Colonic mucosa (tissue), 4 donors: ENCODE results near the gene FILIP1L. TPM values are rescaled to one million over a fixed set of nuclear protein-coding genes. Genes with fewer than 3 reads are reported as not detected.

ENCODE experiments used
- DNase-seq: peaks from one replicate; pipeline ENCODE4 v3.0.0-alpha.2; 2020
- H3K27ac ChIP-seq: fragments of 200-600 bp; one replicate; pipeline ENCODE4 v1.8.0; 2021
- H3K27me3 ChIP-seq: fragments of 200-600 bp; one replicate; pipeline ENCODE4 v1.8.0; 2021
- H3K36me3 ChIP-seq: fragments of 200-600 bp; one replicate; pipeline ENCODE4 v1.8.0; 2021
- H3K4me1 ChIP-seq: fragments of 200-600 bp; one replicate; pipeline ENCODE4 v1.8.0; 2021; ENCODE audit warnings: mild to moderate bottlenecking
- H3K4me3 ChIP-seq: fragments of 200-600 bp; one replicate; pipeline ENCODE4 v1.8.0; 2021
- H3K9ac ChIP-seq, 2 donors: one replicate each; pipeline ENCODE4 v1.7.0; 2013; ENCODE audit warnings: control low read depth in 2 of 2, low read depth in 2 of 2, low read length in 2 of 2
- H3K9me3 ChIP-seq: fragments of 200-600 bp; one replicate; pipeline ENCODE4 v1.8.0; 2021
- intact Hi-C: fragments of 100-400 bp; cut with DNase I; formaldehyde crosslinking; loops from one replicate; pipeline ENCODE4 v1.14.1; 2022
- total RNA-seq, 2 donors: library from RNA; stranded (reverse); fragmentation: NEBNext Ultra II Directional in 1 of 2; extraction: Animal tissue kit (Norgen Biotek cat#: 25700) in 1 of 2; gene quantifications; one replicate each; pipeline ENCODE4 v1.2.1, GENCODE V29; 2021
- TF ChIP-seq, protein P1 (sequence below): fragments of 200-600 bp; IDR thresholded peaks from one replicate; pipeline ENCODE4 v1.8.0; 2022; ENCODE audit warnings: antibody characterized with exemption, mild to moderate bottlenecking
- donor health status: healthy.
- donor health status: DM: no; HTN: no; CAD: no.
- donor health status: DM: no; HTN: no; CAD: no.

The FILIP1L gene
- total RNA-seq, 2 donors from 2014 or later = 3.7 to 29.0 TPM

GRCh38 chr3:100104817-100105413 is 9.4 kb downstream of the FILIP1L start:
- intact Hi-C loops = no loop called here
- no peak overlapping the region for H3K9ac ChIP-seq
- H3K27ac ChIP-seq = no peak overlapping the region
- H3K9me3 ChIP-seq = no peaks in the 10 kb centered on the region
- no peaks in the 10 kb centered on the region for H3K4me1 ChIP-seq
- DNase-seq = no peak
- H3K27me3 ChIP-seq = no peaks in the 10 kb centered on the region
- H3K4me3 ChIP-seq = no peak overlapping the region
- H3K36me3 ChIP-seq = no peaks in the 10 kb centered on the region
- TF ChIP-seq, protein P1, sequence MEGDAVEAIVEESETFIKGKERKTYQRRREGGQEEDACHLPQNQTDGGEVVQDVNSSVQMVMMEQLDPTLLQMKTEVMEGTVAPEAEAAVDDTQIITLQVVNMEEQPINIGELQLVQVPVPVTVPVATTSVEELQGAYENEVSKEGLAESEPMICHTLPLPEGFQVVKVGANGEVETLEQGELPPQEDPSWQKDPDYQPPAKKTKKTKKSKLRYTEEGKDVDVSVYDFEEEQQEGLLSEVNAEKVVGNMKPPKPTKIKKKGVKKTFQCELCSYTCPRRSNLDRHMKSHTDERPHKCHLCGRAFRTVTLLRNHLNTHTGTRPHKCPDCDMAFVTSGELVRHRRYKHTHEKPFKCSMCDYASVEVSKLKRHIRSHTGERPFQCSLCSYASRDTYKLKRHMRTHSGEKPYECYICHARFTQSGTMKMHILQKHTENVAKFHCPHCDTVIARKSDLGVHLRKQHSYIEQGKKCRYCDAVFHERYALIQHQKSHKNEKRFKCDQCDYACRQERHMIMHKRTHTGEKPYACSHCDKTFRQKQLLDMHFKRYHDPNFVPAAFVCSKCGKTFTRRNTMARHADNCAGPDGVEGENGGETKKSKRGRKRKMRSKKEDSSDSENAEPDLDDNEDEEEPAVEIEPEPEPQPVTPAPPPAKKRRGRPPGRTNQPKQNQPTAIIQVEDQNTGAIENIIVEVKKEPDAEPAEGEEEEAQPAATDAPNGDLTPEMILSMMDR = no peak

GRCh38 chr3:100104442-100104798 is 9.9 kb downstream of the FILIP1L start:
- Histone ChIP-seq H3K4me3 (no peak overlapping the region), H3K4me1 (no peaks in the 10 kb centered on the region), H3K9me3 (no peaks in the 10 kb centered on the region), H3K27ac (no peak overlapping the region), H3K27me3 (no peaks in the 10 kb centered on the region), H3K36me3 (no peaks in the 10 kb centered on the region), H3K9ac (no peak overlapping the region)
- no peak for DNase-seq
- intact Hi-C loops = no loop called here
- TF ChIP-seq, protein P1 = no peak

DNA sequence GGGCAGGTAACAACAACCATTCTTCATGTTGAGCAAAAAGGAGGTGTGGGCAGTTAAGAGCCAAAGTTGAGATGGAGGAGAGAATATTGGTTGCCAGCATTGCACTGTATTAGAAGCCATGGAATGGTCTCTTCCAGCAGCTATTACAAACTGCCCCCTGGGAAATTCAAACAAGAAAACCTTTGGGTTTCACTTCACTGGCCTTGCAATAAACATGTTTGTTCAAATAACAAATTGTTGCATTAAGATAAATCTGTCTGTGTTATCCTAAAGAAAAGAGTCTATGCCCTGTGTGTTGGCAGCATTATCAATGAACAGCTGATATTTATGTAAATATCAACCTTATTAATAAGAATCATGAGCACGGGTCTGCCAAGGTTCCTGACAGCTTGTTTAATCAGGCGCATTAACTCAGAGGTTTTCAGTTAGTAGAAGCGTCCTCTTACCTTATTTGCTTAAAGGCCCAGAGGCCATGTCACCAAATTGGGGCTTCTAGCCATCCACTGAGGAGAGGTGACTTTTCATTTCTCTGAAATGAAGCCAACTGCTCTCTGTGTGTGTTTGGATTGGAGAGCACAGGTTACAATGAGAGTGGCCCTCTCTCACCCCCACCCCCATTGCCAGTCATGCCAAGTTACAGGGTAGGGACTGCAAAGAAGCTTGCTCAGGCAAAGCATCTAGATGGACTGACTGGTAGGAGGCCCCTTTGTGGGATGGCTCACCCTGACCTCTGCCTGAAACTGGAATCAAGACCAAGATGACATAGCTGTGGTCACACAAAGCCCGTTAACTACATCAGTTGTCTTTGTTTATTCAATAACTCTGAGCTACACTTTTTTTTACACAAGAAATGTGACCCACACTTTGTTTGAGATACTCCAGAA is 10.5 kb downstream of the FILIP1L start:
- TF ChIP-seq, protein P1 = no peak
- Histone ChIP-seq H3K36me3 (no peaks in the 10 kb centered on the region), H3K27ac (no peak overlapping the region), H3K27me3 (no peaks in the 10 kb centered on the region), H3K4me1 (no peaks in the 10 kb centered on the region), H3K9me3 (no peaks in the 10 kb centered on the region), H3K4me3 (no peak overlapping the region), H3K9ac (no peak overlapping the region)
- DNase-seq = no peak
- intact Hi-C loops = no loop called here

- TF ChIP-seq, protein P1 = no peak
- H3K4me1 ChIP-seq = no peaks in the 10 kb centered on the region
- DNase-seq = no peak
Measured at GRCh38 chr3:100102757-100103156, 11.5 kb downstream of the FILIP1L start.

GRCh38 chr3:100100425-100100824 is 13.9 kb downstream of the FILIP1L start:
- TF ChIP-seq, protein P1 = no peak
- no peaks in the 10 kb centered on the region for H3K36me3 ChIP-seq
- no peak for DNase-seq
- intact Hi-C loops = no loop called here
- H3K4me3 ChIP-seq = no peak overlapping the region
- no peaks in the 10 kb centered on the region for H3K4me1 ChIP-seq
- H3K27me3 ChIP-seq = no peaks in the 10 kb centered on the region
- no peak overlapping the region for H3K9ac ChIP-seq
- H3K27ac ChIP-seq = no peak overlapping the region
- no peaks in the 10 kb centered on the region for H3K9me3 ChIP-seq

More at GRCh38 chr3:100102757-100103156, 11.5 kb downstream of the FILIP1L start:
- Histone ChIP-seq H3K36me3 (no peaks in the 10 kb centered on the region), H3K4me3 (no peak overlapping the region), H3K27me3 (no peaks in the 10 kb centered on the region), H3K9me3 (no peaks in the 10 kb centered on the region), H3K27ac (no peak overlapping the region), H3K9ac (no peak overlapping the region)
- intact Hi-C loops = no loop called here
